Coronary artery (tissue), 2 donors: ENCODE results near the gene SF3B6.

Experiments
- DNase-seq: peaks from one replicate; pipeline ENCODE4 v3.0.0-alpha.2; 2017; ENCODE audit warnings: low spot score
- H3K27ac ChIP-seq, 2 donors: fragments of 200-600 bp; sonication (generic); one replicate each; pipeline ENCODE4 v1.5.1; 2016 to 2019
- H3K4me3 ChIP-seq: fragments of 200-600 bp; sonication (generic); 2 replicates; pipeline ENCODE4 v1.5.1; 2016; ENCODE audit warnings: mild to moderate bottlenecking, moderate library complexity
- CTCF ChIP-seq: fragments of 200-600 bp; sonication (generic); IDR thresholded peaks from one replicate; pipeline ENCODE4 v1.5.1; 2019; ENCODE audit warnings: antibody characterized with exemption

The SF3B6 gene

GRCh38 chr2:24017711-24018110, 58.4 kb downstream of the SF3B6 start:
- no peak for DNase-seq
- no peak overlapping the region for H3K27ac ChIP-seq
- TF ChIP-seq CTCF: no peak
- no peak overlapping the region for H3K4me3 ChIP-seq
